HepG2 (cell line): ENCODE measurements around the gene PRRT1. TPM values are rescaled to one million over a fixed set of nuclear protein-coding genes. Genes with fewer than 3 reads are reported as not detected.

ENCODE experiments used
- ATAC-seq: fragments of 200-7000 bp; cut with Tn5 transposase; 3 replicates; pipeline ENCODE4 v1.9.1; 2020; ENCODE audit warnings: mild to moderate bottlenecking, moderate library complexity
- BruUV-seq: library from RNA; stranded (reverse); fragments of 400-500 nt; replicated peaks from 2 replicates; lab custom pipeline; 2021; lab: Mats Ljungman, UMichigan
- CTCF ChIA-PET: fragments of 300-600 bp; formaldehyde crosslinking; extraction: SDS; loops from one replicate; lab custom pipeline; 2021; ENCODE audit warnings: low total read pairs, inconsistent platforms, low intra/inter-chr PET ratio; lab: Yijun Ruan, JAX
- POLR2A ChIA-PET: fragments of 350-600 bp; sonication (Branson Sonifier 250); formaldehyde crosslinking; loops from one replicate; lab custom pipeline; 2020; ENCODE audit warnings: antibody characterized with exemption, inconsistent platforms; lab: Yijun Ruan, JAX
- DNase-seq: peaks from one replicate; pipeline ENCODE4 v3.0.0-alpha.2; 2015; ENCODE audit warnings: low spot score
- FAIRE-seq: peaks from 3 replicates; lab custom pipeline; 2011; peaks lifted over from hg19 to GRCh38; lab: Jason Lieb, UNC
- H2AFZ ChIP-seq: one replicate; pipeline ENCODE4 v1.6.1; 2011; ENCODE audit warnings: low read length, inconsistent platforms
- H3K27ac ChIP-seq: fragments of 300-600 bp; 3 replicates; pipeline ENCODE4 v1.8.0; 2011; ENCODE audit warnings: mixed run types, mild to moderate bottlenecking, mixed read lengths, low read length, inconsistent platforms; ENCODE audit not compliant: insufficient read depth; ENCODE audit errors: extremely low read length
- H3K27me3 ChIP-seq, 2 experiments: fragments of 200-600 bp in 1 of 2; 2 replicates in 1 of 2; 3 replicates in 1 of 2; pipeline versions ENCODE4 v1.6.0 to v1.8.0; 2011; ENCODE audit warnings: low read length in 2 of 2, mild to moderate bottlenecking in 2 of 2, moderate library complexity in 2 of 2, inconsistent platforms in 1 of 2; ENCODE audit not compliant: insufficient read depth in 2 of 2, control insufficient read depth in 1 of 2
- H3K36me3 ChIP-seq, 2 experiments: fragments of 200-600 bp in 1 of 2; replicated peaks in 1 of 2; 2 replicates in 1 of 2; 3 replicates in 1 of 2; pipeline versions ENCODE4 v1.5.1 to v1.8.0; 2011; ENCODE audit warnings: low read length in 2 of 2, inconsistent platforms in 1 of 2; ENCODE audit not compliant: insufficient read depth in 2 of 2, control insufficient read depth in 1 of 2
- H3K4me1 ChIP-seq: 2 replicates; pipeline ENCODE4 v1.5.1; 2012; ENCODE audit warnings: low read length, inconsistent platforms; ENCODE audit not compliant: insufficient read depth
- H3K4me2 ChIP-seq: 2 replicates; pipeline ENCODE4 v1.6.0; 2011; ENCODE audit warnings: low read depth, low read length, inconsistent platforms
- H3K4me3 ChIP-seq, 3 experiments: fragments of 200-600 bp in 1 of 3; sonication (generic), shearing (Covaris generic) in 1 of 3; replicated peaks in 1 of 3; 2 replicates each; pipeline ENCODE4 v1.5.1; 2011 to 2016; ENCODE audit warnings: low read length in 3 of 3, inconsistent platforms in 2 of 3, low read depth in 2 of 3, mild to moderate bottlenecking in 2 of 3, control low read depth in 1 of 3, mixed read lengths in 1 of 3; ENCODE audit not compliant: insufficient read depth in 1 of 3
- H3K79me2 ChIP-seq: one replicate; pipeline ENCODE4 v1.6.1; 2011; ENCODE audit warnings: low read length, inconsistent platforms; ENCODE audit not compliant: insufficient read depth
- H3K9ac ChIP-seq: 2 replicates; pipeline ENCODE4 v1.6.0; 2011; ENCODE audit warnings: mild to moderate bottlenecking, low read depth, low read length, inconsistent platforms; ENCODE audit not compliant: insufficient read depth
- H3K9me3 ChIP-seq: 2 replicates; pipeline ENCODE4 v1.5.1; 2012; ENCODE audit warnings: mild to moderate bottlenecking, low read length
- H4K20me1 ChIP-seq: 2 replicates; pipeline ENCODE4 v1.6.0; 2011; ENCODE audit warnings: inconsistent platforms, mild to moderate bottlenecking, low read length, moderate library complexity; ENCODE audit not compliant: insufficient read depth
- CSRNP1 ChIP-seq: sonication (generic); formaldehyde crosslinking; IDR thresholded peaks from 2 replicates; pipeline ENCODE4 v1.8.1; 2023; ENCODE audit warnings: mild to moderate bottlenecking, missing genetic modification reagents
- MNT ChIP-seq: fragments of 450-650 bp; IDR thresholded peaks from 2 replicates; pipeline ENCODE4 v1.6.1; 2016
- NR2C2 ChIP-seq: sonication (generic); formaldehyde crosslinking; IDR thresholded peaks from 2 replicates; pipeline ENCODE4 v1.4.0; 2020; ENCODE audit warnings: missing genetic modification reagents, mild to moderate bottlenecking, moderate library complexity, borderline replicate concordance
- SCMH1 ChIP-seq: sonication (generic); formaldehyde crosslinking; IDR thresholded peaks from 2 replicates; pipeline ENCODE4 v1.9.0; 2021; ENCODE audit warnings: missing genetic modification reagents, mild to moderate bottlenecking, borderline replicate concordance
- ZBTB14 ChIP-seq: sonication (generic); formaldehyde crosslinking; IDR thresholded peaks from 2 replicates; pipeline ENCODE4 v1.4.0; 2020; ENCODE audit warnings: missing genetic modification reagents
- ZFP37 ChIP-seq: sonication (generic); formaldehyde crosslinking; IDR thresholded peaks from 2 replicates; pipeline ENCODE4 v1.4.0; 2020; ENCODE audit warnings: missing genetic modification reagents, borderline replicate concordance
- ZNF143 ChIP-seq: sonication (generic); formaldehyde crosslinking; IDR thresholded peaks from 2 replicates; pipeline ENCODE4 v1.4.0; 2020; ENCODE audit warnings: missing genetic modification reagents
- ZNF281 ChIP-seq: sonication (generic); formaldehyde crosslinking; IDR thresholded peaks from 2 replicates; pipeline ENCODE4 v1.4.0; 2020; ENCODE audit warnings: missing genetic modification reagents, borderline replicate concordance
- ZNF572 ChIP-seq: sonication (generic); formaldehyde crosslinking; IDR thresholded peaks from 2 replicates; pipeline ENCODE4 v1.5.1; 2020; ENCODE audit warnings: mild to moderate bottlenecking, missing genetic modification reagents
- WGBS: methylation state at CpG from one replicate; pipeline ENCODE4 v1.1.6; 2017; ENCODE audit warnings: low lambda C conversion rate; 5-methylcytosine and 5-hydroxymethylcytosine counted together
- in situ Hi-C: cut with HindIII; loops from 2 replicates; pipeline ENCODE4 v1.10.0; 2017; ENCODE audit warnings: low pct_unique_long_range_greater_than_20kb; ENCODE audit not compliant: extremely low pct_ligation_motif_present
- intact Hi-C: fragments of 100-400 bp; cut with micrococcal nuclease; formaldehyde crosslinking; loops from one replicate; pipeline ENCODE4 v1.10.0; 2022; ENCODE audit not compliant: unreplicated experiment
- polyA plus RNA-seq, 8 experiments: library from polyadenylated mRNA; depleted of rRNA in 3 of 8; stranded (reverse) in 7 of 8; unstranded in 1 of 8; fragments of >200 nt; fragmentation: Illumina TruSeq in 4 of 8; extraction: Trizol in 4 of 8; gene quantifications; 2 replicates each; pipeline versions ENCODE4 v1.2.1 to v1.2.3, GENCODE V29; 2011 to 2016; ENCODE audit warnings: low read depth in 4 of 8, missing spikeins in 1 of 8, mixed read lengths in 1 of 8; ENCODE audit not compliant: insufficient read depth in 1 of 8
- total RNA-seq, 5 experiments: library from RNA; depleted of rRNA; stranded (reverse); fragments of >200 nt; fragmentation: Illumina TruSeq; extraction: Trizol; gene quantifications; 2 replicates each; pipeline ENCODE4 v1.2.3, GENCODE V29; 2016; ENCODE audit warnings: low read depth in 1 of 5

PRRT1 gene
- total and polyA plus RNA-seq, 2 of the 13 experiments (the other 11 are each of a cell fraction or from before 2014, with no cell fraction given), result 0.64 to 1.4 TPM

- no peak for ATAC-seq
- no peak overlapping the region for H3K4me2 ChIP-seq
- no peak overlapping the region for H3K4me3 ChIP-seq
- H3K27me3 ChIP-seq, result peaks cover 0 to 5% of the 10 kb centered on the region in 2 experiments; a peak in 1 of 5 replicates
- no peak for FAIRE-seq
- intact Hi-C loops (no loop called here), in situ Hi-C loops (no loop called here)
- no peak overlapping the region for H3K9ac ChIP-seq
- no peaks in the 10 kb centered on the region for H3K79me2 ChIP-seq
- ChIA-PET POLR2A (no interaction called here), CTCF (no interaction called here)
- WGBS, result 41% methylated on average over 4 of the region's 4 CpGs
- TF ChIP-seq ZNF572 (CRISPR knock-in tag), result no peak
- no peak for TF ChIP-seq ZFP37
- TF ChIP-seq ZBTB14 (CRISPR knock-in tag), result no peak
- TF ChIP-seq ZNF143, result no peak
- TF ChIP-seq ZNF281 (CRISPR knock-in tag), result no peak
- TF ChIP-seq SCMH1 (CRISPR knock-in tag), result no peak
- no peak for TF ChIP-seq CSRNP1 (CRISPR knock-in tag)
- no peak for TF ChIP-seq MNT
- TF ChIP-seq NR2C2, result no peak
- H3K4me1 ChIP-seq, result peaks cover 16% of the 10 kb centered on the region
- no peaks in the 10 kb centered on the region for H3K9me3 ChIP-seq
- no peak overlapping the region for H3K27ac ChIP-seq
- H3K36me3 ChIP-seq, result no peaks in the 10 kb centered on the region
- DNase-seq, result no peak
- peak overlapping the region; percentile 29 for H2AFZ ChIP-seq
- H4K20me1 ChIP-seq, result no peaks in the 10 kb centered on the region
- BruUV-seq, result no TSS peak
These were observed 5.1 kb downstream of the PRRT1 start for GRCh38 chr6:32146687-32147086.
